Body of pancreas (tissue), 4 donors: ENCODE measurements around the gene RNU1-2.
"Not testable (repeated sequence)": the region's sequence is repeated elsewhere in the genome, so short reads cannot be mapped to it uniquely, and the experiment has no call there.

ENCODE experiments used
- POLR2A ChIP-seq, 3 donors: fragments of 450-650 bp; IDR thresholded peaks; one replicate each; pipeline ENCODE4 v1.6.1; 2016; ENCODE audit warnings: antibody characterized with exemption in 3 of 3, mild to moderate bottlenecking in 2 of 3
- TF ChIP-seq, protein P1 (sequence below), 7 experiments: fragments of 450-650 bp in 4 of 7; fragments of 200-600 bp in 3 of 7; sonication (generic) in 3 of 7; IDR thresholded peaks; one replicate each; pipeline ENCODE4 v1.5.1; 2016 to 2019; ENCODE audit warnings: antibody characterized with exemption in 7 of 7

DNA sequence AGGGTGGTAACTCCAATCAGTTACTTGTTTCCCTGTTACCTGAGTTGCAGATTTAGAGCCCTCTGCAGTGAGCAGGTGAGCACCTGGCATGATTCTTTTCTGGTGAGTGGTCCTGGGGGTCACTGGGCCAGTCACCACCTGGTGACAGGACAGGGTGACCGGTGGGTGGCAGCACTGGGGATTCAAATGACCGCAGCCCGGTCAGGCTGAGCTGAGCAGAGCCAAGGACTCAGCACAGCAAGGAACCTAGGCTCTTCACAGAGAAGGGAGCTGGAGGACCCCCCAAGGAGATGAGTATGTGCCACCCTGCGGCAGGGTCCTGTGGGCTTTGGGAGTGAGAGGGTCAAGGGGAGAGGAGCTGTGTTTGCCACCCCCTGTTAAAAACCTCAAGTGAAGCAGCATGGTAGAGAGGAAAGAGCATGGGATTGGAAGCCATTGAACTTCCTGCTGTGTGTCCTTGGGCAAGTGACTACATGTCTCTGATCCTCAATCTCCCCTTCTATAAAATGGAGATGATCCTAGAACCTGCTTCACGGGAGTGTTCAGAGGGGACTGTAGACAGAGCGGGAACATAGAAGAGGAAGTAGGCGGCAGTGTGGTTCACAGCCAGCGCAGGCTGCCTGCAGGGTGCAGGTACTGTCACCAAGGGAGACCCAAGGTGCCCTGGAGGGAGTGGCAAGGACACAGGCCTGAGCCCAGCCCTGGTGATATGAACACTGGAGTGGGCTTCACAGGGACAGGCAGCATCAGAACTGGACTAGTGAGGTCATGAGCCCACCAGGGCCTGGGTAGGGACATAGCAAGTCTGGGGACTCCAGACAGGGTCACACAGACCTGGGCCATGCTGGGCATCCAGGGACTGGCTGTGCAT, 16.3 kb downstream of the RNU1-2 start:
- not testable (repeated sequence) for TF ChIP-seq POLR2A (IDR thresholded peaks at IDR 0.05)
- TF ChIP-seq, protein P1, sequence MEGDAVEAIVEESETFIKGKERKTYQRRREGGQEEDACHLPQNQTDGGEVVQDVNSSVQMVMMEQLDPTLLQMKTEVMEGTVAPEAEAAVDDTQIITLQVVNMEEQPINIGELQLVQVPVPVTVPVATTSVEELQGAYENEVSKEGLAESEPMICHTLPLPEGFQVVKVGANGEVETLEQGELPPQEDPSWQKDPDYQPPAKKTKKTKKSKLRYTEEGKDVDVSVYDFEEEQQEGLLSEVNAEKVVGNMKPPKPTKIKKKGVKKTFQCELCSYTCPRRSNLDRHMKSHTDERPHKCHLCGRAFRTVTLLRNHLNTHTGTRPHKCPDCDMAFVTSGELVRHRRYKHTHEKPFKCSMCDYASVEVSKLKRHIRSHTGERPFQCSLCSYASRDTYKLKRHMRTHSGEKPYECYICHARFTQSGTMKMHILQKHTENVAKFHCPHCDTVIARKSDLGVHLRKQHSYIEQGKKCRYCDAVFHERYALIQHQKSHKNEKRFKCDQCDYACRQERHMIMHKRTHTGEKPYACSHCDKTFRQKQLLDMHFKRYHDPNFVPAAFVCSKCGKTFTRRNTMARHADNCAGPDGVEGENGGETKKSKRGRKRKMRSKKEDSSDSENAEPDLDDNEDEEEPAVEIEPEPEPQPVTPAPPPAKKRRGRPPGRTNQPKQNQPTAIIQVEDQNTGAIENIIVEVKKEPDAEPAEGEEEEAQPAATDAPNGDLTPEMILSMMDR (IDR thresholded peaks at IDR 0.05): peak in 2 of 7 experiments; percentile 5 to 6
